DMS53 treated with DMSO at 0.1 percent for 48 hours (cell line): ENCODE results near the gene SNX8.
"Not testable (repeated sequence)": the region's sequence is repeated elsewhere in the genome, so short reads cannot be mapped to it uniquely, and the experiment has no call there.

Experiments used
- DNase-seq: peaks from one replicate; lab custom pipeline; 2025; ENCODE audit not compliant: unreplicated experiment; lab: John Stamatoyannopoulos, UW

The SNX8 gene

GRCh38 chr7:2290877-2291276, 23.4 kb downstream of the SNX8 start:
- DNase-seq: no peak

DNA sequence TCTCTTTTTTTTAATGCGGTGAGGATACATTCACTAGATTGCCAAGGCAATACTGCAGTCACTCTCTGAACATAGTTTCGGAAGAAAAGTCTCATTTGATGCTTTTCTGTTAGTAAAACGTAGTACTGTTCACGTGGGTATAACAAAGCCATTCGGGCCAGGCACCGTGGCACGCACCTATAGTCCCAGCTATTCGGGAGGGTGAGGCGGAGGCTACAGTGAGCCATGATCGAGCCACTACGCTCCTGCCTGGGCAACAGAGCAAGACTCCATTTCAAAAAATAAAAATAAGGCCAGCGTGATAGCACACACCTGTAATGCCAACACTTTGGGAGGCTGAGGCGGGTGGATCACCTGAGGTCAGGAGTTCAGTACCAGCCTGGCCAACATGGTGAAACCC, 24.6 kb downstream of the SNX8 start:
- DNase-seq: no peak

DNA sequence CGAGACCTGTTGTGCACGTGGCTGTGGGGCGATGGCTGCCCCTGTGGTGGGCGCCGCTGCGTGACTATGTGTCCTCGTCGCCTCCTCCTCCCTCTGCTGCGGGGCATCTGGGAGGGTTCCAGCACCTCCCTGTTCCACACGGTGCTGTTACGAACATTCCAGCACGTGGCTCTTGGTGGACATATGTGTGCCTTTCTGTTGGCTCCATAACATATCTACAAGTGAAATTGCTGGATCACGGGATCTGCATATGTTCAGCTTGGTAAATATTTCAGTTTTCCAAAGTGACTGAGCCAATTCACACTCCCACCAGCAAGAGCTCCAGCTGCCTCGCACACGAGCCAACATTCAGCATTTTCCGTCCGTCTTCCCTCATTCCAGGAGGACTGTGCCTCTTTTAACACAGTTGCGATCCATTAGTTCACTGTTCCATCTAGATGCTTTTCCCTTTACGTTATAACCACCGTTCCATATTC, 25.1 kb downstream of the SNX8 start:
- no peak for DNase-seq

DNA sequence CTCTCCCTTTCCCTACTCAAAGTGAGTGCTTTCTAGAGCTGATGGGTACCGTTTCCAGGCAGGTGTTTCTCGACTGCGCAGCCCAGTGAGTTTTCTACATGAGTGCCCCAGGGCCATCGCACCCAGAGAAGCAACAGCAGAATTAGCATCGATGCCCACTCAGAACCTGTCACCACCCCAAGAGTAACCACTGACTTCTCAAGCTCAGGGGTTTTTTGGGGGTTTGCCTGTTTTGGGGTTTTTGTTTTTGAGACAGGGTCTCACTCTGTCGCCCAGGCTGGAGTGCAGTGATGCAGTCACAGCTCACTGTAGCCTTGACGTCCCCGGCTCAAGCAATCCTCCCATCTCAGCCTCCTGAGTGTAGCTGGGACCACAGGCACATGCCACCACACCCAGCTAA, 25.7 kb downstream of the SNX8 start:
- no peak for DNase-seq

DNA sequence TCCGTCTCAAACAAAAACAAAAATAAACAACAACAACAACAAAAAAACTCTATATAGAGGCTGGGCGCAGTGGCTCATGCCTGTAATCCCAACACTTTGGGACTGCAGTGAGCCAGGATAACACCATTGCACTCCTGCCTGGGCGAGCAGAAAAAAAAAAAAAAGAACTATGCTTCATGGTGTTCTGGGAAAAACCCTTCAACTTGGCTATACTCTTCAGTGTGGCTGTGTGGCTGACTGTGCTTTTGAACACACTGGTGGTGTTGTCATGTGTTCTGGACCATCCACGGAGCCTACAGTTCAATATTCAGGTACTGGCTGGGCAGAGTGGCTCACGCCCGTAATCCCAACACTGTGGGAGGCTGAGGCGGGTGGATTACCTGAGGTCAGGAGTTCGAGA, 26.5 kb downstream of the SNX8 start:
- no peak for DNase-seq

- DNase-seq: no peak
Measured at GRCh38 chr7:2283074-2283473, 31.2 kb downstream of the SNX8 start.

DNA sequence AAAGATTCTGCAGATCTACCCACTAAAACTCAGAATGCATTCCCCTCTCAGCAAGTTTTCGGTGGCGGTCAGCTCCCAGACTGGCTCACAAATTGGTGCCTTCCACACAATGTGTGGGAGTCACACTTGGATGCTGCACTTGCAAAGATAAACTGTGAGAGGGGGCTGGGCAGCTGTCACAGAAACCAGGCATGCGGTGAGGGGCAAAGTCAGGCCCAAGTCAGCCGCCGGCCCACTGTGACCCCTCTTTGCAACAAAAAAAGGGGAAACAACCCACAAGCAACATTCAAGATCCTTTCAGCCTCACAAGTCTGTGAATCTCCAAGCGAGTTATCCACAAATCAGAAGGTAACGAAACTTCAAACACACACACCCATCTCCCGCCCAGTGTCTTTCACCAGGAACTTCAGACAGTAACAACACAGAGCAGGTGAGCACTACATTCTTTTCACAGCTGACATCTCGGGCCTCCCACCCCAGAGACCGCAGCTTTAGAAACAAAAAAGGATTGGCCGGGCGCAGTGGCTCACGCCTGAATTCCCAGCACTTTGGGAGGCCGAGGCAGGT, 32.0 kb downstream of the SNX8 start:
- DNase-seq: no peak

- no peak for DNase-seq
Measured at GRCh38 chr7:2281541-2281940, 32.7 kb downstream of the SNX8 start.

DNA sequence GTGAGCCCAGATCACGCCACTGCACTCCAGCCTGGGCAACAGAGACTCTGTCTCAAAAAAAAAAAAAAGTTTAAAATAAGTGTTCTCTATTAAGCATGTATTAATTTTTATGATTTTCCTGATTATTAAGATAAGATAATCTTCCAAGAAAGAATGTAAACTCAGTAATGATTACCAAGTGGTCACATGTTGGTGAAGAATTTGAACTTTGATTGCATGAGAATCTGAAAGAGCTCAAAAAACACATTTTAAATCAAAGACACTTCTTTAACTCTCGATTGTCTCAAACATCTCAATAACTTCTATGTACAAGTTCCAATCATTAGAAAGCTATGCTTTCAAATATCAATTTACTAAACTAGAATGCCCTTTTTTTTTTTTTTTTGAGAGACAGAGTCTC, 33.8 kb downstream of the SNX8 start:
- DNase-seq: no peak

DNA sequence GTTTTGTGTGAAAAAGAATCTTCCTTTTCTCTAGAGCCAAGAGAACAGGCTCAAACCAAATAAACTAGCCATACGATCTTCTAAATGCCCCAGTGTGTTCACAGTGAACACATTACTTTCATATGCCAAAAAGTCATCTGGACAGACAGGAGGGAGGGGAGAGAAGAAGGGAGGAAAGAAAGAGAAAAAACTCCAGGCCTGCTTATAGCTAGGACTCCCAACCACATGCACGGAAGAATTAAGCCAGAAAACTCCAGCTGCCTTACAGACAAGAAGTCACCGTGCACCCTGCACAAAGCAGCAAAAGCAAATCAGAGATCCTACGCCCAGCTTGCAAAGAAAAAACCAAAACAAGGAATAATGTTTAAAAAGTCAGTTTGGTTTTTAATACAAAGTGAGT, 34.3 kb downstream of the SNX8 start:
- DNase-seq: no peak

- no peak for DNase-seq
Measured at GRCh38 chr7:2278026-2278425, 36.2 kb downstream of the SNX8 start.

- no peak for DNase-seq
Measured at GRCh38 chr7:2276107-2276506, 38.1 kb downstream of the SNX8 start.

- no peak for DNase-seq
Measured at GRCh38 chr7:2275101-2275500, 39.1 kb downstream of the SNX8 start.

GRCh38 chr7:2274666-2275065, 39.6 kb downstream of the SNX8 start:
- no peak for DNase-seq

- DNase-seq: no peak
Measured at GRCh38 chr7:2273866-2274265, 40.4 kb downstream of the SNX8 start.

GRCh38 chr7:2272031-2272430, 42.2 kb downstream of the SNX8 start:
- DNase-seq: no peak

- DNase-seq: no peak
Measured at GRCh38 chr7:2271273-2272026, 42.8 kb downstream of the SNX8 start.

DNA sequence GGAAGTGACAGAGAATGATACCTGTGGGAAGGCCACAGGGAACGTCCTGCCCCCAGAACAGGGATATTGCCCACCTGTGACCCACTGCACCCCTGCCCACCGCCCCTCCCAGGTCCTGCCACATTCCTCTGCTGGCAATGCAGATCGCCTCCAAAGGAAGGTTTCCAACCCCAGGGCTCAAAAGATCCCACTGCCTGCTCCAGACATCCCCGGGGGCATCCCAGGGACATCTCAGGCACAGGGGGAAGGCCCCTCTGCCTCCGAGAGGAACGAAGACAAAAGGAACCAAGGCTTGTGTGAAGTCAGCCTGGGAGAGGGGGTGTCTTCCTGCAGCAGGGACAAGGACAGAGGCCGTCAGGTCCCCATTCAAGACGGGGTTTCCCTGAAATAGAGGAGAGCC, 43.7 kb downstream of the SNX8 start:
- no peak for DNase-seq

DNA sequence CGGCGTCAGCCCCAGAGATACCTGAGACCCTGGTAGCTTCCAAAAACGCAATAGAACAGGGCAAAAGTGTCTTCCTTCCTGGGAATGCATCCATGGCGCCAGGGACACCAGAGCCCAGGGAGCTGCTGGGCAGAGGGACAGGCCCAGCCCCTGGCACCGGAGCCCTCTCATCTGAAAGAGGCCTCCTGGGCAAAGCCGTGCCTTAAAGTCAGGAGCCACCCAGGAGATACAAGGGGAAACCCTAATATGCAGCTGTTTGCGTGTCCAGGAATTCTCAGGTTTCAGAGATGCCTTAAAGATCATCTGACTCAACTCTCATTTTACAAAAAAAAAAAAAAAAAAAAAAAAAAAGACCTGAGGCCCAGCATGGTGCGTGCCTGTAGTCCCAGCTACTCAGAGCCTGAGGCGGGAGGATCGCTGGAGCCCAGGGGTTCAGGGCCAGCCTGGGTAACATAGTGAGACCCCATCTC, 44.2 kb downstream of the SNX8 start:
- no peak for DNase-seq

DNA sequence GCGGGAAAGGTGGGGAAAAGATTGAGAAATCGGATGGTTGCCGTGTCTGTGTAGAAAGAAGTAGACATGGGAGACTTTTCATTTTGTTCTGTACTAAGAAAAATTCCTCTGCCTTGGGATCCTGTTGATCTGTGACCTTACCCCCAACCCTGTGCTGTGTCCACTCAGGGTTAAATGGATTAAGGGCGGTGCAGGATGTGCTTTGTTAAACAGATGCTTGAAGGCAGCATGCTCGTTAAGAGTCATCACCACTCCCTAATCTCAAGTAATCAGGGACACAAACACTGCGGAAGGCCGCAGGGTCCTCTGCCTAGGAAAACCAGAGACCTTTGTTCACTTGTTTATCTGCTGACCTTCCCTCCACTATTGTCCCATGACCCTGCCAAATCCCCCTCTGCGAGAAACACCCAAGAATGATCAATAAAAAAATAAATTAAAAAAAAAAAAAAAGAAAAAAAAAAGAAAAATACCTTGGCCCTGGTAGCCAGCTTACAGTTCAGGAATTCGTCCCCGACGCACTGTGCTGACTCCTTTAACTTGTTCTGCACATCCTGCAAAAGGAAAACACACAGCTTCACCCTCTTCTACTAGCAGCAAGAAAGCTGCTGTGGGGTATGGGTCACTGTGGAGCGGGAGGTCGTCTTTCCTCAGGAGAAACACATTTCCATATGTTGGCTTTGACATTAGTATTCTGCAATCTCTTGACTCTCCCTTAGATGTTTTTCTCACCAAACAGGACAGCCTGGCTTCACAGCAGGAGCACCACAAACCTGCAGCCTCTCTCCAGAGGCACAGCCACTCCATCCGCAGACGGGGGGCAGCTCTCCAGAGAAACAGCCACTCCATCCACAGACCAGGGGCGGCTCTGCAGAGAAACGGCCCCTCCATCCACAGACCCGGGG, 44.9 kb downstream of the SNX8 start:
- not testable (repeated sequence) for DNase-seq

GRCh38 chr7:2266911-2267310, 47.3 kb downstream of the SNX8 start:
- no peak for DNase-seq

DNA sequence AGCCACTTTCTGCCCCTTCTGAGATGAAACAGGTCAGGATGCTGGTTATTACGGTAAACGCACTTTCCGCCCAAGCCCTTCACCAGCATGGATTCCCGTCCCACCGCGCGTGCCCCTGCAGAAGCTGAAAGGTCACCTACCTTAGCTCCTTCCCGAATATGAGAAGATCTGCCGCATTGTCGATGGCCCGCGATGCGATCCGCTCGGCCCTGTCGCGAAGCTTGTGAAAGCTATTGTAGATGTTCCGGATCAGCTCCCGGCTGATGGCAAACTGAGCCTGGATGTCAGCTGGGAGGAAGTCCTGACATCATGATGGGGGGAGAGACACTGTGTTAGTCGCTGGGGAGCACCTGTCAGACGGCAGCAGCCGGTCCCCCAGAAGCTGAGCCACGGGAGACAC, 50.1 kb downstream of the SNX8 start:
- DNase-seq: no peak
